Upper lobe of left lung (tissue), 4 donors: ENCODE results near the gene MAP2.

ENCODE experiments used
- CTCF ChIP-seq, 6 experiments: fragments of 450-650 bp in 4 of 6; fragments of 200-600 bp in 2 of 6; sonication (generic) in 2 of 6; IDR thresholded peaks; one replicate each; pipeline ENCODE4 v1.5.1; 2016 to 2019; ENCODE audit warnings: antibody characterized with exemption in 6 of 6
- EP300 ChIP-seq, 4 donors: sonication (generic); formaldehyde crosslinking; IDR thresholded peaks; one replicate each; pipeline ENCODE4 v1.5.1; 2017; ENCODE audit warnings: antibody characterized with exemption in 4 of 4, control low read depth in 2 of 4
- POLR2AphosphoS5 ChIP-seq, 2 donors: sonication (generic); formaldehyde crosslinking; IDR thresholded peaks; one replicate each; pipeline ENCODE4 v1.5.1; 2017; ENCODE audit warnings: antibody characterized with exemption in 2 of 2

GRCh38 chr2:209395652-209396051 is 28.2 kb upstream of the MAP2 start:
- no peak for TF ChIP-seq POLR2AphosphoS5 (IDR thresholded peaks at IDR 0.05)
- TF ChIP-seq EP300 (IDR thresholded peaks at IDR 0.05) = no peak
- no peak for TF ChIP-seq CTCF (IDR thresholded peaks at IDR 0.05)
